ENCODE measurements around the gene HMCN1. TPM values are rescaled to one million over a fixed set of nuclear protein-coding genes. Genes with fewer than 3 reads are reported as not detected.

Gene HMCN1
- total RNA-seq, 2 experiments from 2014 or later, result 0.07 to 0.21 TPM

GRCh38 chr1:185960422-185961321 is 226.5 kb downstream of the HMCN1 start:
- Mint-ChIP-seq H3K36me3 (ENCODE audit: low read depth) (no peaks in the 10 kb centered on the region), H3K9me3 (no peaks in the 10 kb centered on the region), H3K27ac (no peak overlapping the region), H3K4me3 (no peak overlapping the region), H3K4me1 (no peaks in the 10 kb centered on the region), H3K27me3 (peaks cover 7% of the 10 kb centered on the region)
- CTCF ChIA-PET, result no interaction called here
- POLR2A ChIA-PET, result no interaction called here
- DNase-seq, result no peak

DNA sequence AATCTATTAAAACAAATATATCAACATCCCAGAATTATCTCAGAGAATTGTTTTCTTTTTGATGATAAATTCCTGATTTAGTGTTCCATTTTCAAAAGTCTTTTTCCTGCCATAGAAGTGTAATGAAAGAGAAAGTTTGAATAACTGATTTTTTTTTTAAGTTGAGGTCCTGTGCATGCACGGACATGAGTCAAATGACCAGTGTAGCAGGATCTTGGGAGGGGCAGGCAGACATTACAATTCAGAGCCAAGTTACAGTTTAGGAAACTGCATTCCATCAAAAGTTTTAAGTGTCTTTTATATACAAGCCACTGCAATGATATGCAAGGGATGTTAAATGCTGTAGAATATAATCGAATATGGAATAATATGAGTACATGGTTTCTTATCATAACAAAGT is 227.5 kb downstream of the HMCN1 start:
- no peak overlapping the region for H3K4me3 Mint-ChIP-seq
- no peak overlapping the region for H3K27ac Mint-ChIP-seq
- no peak for DNase-seq
- H3K27me3 Mint-ChIP-seq, result peaks cover 7% of the 10 kb centered on the region
- ChIA-PET CTCF (no interaction called here), POLR2A (no interaction called here)
- no peaks in the 10 kb centered on the region for H3K36me3 Mint-ChIP-seq (ENCODE audit: low read depth)
- H3K4me1 Mint-ChIP-seq, result no peaks in the 10 kb centered on the region
- no peaks in the 10 kb centered on the region for H3K9me3 Mint-ChIP-seq

DNA sequence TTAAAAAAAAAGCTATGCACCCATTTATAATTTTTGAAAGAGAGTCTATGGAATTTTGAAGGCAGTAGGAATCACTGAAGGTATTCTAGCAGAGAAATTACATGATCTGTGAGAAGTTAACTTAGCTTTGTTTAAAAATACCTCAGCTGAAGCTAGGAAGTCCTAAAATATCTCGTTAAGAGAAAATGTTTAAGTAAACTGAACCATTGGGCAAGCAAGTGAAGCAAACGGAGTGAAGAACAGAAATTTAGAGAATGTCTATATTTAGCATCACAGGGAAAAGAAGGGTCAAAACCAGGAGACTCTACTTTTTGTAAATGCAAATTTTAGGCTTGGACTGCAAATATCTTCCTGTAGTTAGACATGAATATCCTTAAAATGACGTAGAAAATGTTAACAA is 230.8 kb downstream of the HMCN1 start:
- H3K27me3 Mint-ChIP-seq, result peaks cover 14% of the 10 kb centered on the region
- H3K9me3 Mint-ChIP-seq, result no peaks in the 10 kb centered on the region
- ChIA-PET POLR2A (no interaction called here), CTCF (no interaction called here)
- DNase-seq, result no peak
- no peak overlapping the region for H3K4me3 Mint-ChIP-seq
- H3K4me1 Mint-ChIP-seq, result no peaks in the 10 kb centered on the region
- no peak overlapping the region for H3K27ac Mint-ChIP-seq
- no peaks in the 10 kb centered on the region for H3K36me3 Mint-ChIP-seq (ENCODE audit: low read depth)

- H3K9me3 Mint-ChIP-seq, result no peaks in the 10 kb centered on the region
- H3K36me3 Mint-ChIP-seq (ENCODE audit: low read depth), result no peaks in the 10 kb centered on the region
- no peak overlapping the region for H3K27ac Mint-ChIP-seq
- H3K27me3 Mint-ChIP-seq, result peaks cover 13% of the 10 kb centered on the region
- ChIA-PET CTCF (no interaction called here), POLR2A (no interaction called here)
- DNase-seq, result no peak
- H3K4me3 Mint-ChIP-seq, result no peak overlapping the region
- no peaks in the 10 kb centered on the region for H3K4me1 Mint-ChIP-seq
These were observed 231.7 kb downstream of the HMCN1 start for GRCh38 chr1:185965870-185966269.

DNA sequence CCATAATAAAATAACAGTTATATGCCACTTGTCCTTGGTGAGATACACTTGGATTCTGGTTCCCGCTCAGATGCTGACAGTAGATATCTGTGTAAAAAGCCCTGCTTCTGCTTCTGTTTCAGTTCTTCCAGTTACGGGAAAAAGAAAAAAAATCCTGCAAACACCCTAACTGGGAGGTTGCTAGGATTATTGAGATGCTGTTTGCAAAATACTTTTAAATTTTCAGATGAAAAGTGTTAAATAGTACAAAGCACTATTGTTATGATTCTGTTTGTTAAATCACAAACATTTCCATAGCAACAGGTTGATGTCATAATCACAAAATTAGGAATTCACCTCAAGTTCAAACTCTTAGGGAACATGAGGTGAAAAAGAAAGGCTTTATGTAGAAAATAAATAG is 232.3 kb downstream of the HMCN1 start:
- Mint-ChIP-seq H3K4me3 (no peak overlapping the region), H3K27me3 (peaks cover 12% of the 10 kb centered on the region), H3K36me3 (ENCODE audit: low read depth) (no peaks in the 10 kb centered on the region), H3K9me3 (no peaks in the 10 kb centered on the region), H3K27ac (no peak overlapping the region), H3K4me1 (no peaks in the 10 kb centered on the region)
- DNase-seq, result no peak
- CTCF ChIA-PET, result no interaction called here
- POLR2A ChIA-PET, result no interaction called here

DNA sequence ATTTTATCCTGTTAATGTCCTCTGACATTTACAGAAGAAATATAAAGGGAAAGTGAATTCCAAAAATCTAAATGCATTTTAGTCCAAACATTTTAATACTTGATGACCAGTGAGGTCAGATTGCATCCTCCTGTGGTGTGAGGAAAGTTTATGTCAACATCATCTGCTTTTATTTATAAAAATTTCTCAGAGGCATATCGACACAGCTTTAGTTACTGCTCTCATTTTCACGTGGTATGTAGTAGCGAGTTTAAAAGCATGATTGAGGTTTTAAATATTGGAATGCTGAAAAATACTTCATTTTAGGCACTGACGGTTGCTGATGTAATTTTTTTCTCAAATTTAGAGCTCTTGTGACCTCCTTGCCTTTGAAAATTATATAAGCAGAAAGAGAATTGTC is 234.8 kb downstream of the HMCN1 start:
- Mint-ChIP-seq H3K4me3 (no peak overlapping the region), H3K27me3 (peaks cover 12% of the 10 kb centered on the region), H3K27ac (no peak overlapping the region), H3K36me3 (ENCODE audit: low read depth) (no peaks in the 10 kb centered on the region), H3K9me3 (no peaks in the 10 kb centered on the region), H3K4me1 (no peaks in the 10 kb centered on the region)
- no peak for DNase-seq
- ChIA-PET CTCF (no interaction called here), POLR2A (no interaction called here)

DNA sequence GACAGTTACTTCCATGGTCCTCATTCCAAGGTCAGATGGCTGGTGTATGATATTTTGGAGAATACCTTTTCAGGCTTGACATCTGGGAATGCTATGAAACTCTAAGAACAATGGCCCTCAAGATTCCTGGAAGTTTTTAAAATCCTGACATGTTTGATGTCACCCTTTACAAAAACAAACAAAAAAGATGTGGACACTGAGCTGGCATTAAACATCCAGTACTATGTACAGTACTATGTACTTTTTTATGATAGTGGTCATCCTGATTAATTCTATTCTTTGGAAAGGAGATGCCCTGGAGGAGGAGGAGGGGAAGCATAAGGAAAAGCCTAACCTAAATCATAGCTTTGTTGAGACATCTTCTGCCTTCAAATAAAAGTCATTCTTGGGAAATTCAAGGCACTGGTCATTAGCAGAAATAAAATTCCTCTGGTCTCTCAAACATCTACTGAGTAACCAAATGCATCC is 235.4 kb downstream of the HMCN1 start:
- no peaks in the 10 kb centered on the region for H3K36me3 Mint-ChIP-seq (ENCODE audit: low read depth)
- peaks cover 9% of the 10 kb centered on the region for H3K27me3 Mint-ChIP-seq
- H3K4me3 Mint-ChIP-seq, result no peak overlapping the region
- H3K4me1 Mint-ChIP-seq, result no peaks in the 10 kb centered on the region
- no peak for DNase-seq
- no peaks in the 10 kb centered on the region for H3K9me3 Mint-ChIP-seq
- POLR2A ChIA-PET, result no interaction called here
- CTCF ChIA-PET, result no interaction called here
- H3K27ac Mint-ChIP-seq, result no peak overlapping the region

GRCh38 chr1:185971688-185972087 is 237.5 kb downstream of the HMCN1 start:
- no peaks in the 10 kb centered on the region for H3K36me3 Mint-ChIP-seq (ENCODE audit: low read depth)
- ChIA-PET POLR2A (no interaction called here), CTCF (no interaction called here)
- H3K9me3 Mint-ChIP-seq, result no peaks in the 10 kb centered on the region
- no peak for DNase-seq
- H3K27ac Mint-ChIP-seq, result no peak overlapping the region
- no peak overlapping the region for H3K4me3 Mint-ChIP-seq
- peaks cover 10% of the 10 kb centered on the region for H3K27me3 Mint-ChIP-seq
- H3K4me1 Mint-ChIP-seq, result no peaks in the 10 kb centered on the region

GRCh38 chr1:185972096-185972850 is 238.1 kb downstream of the HMCN1 start:
- H3K4me3 Mint-ChIP-seq, result no peak overlapping the region
- no peak overlapping the region for H3K27ac Mint-ChIP-seq
- H3K36me3 Mint-ChIP-seq (ENCODE audit: low read depth), result no peaks in the 10 kb centered on the region
- no peaks in the 10 kb centered on the region for H3K9me3 Mint-ChIP-seq
- H3K4me1 Mint-ChIP-seq, result no peaks in the 10 kb centered on the region
- DNase-seq, result no peak
- POLR2A ChIA-PET, result no interaction called here
- CTCF ChIA-PET, result no interaction called here
- peaks cover 7% of the 10 kb centered on the region for H3K27me3 Mint-ChIP-seq

DNA sequence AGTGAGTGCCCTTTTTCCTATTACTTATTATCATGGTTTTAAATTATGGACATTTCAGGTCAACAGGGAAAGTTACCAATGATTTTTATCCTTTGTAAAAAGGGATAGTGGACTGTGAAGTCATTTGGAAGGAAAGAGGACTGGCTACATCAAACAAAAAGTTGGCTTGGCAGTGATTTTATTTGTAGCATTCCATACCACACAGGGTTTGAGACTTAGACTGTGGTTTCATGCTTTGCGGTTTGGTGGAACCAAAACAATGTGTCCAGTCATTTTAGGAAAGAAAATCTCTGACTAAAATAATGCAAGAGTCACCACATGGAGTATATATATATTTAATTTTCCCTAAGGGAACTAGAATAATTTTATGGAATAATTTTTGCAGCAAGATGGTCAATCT is 239.5 kb downstream of the HMCN1 start:
- no peaks in the 10 kb centered on the region for H3K4me1 Mint-ChIP-seq
- POLR2A ChIA-PET, result no interaction called here

GRCh38 chr1:185974367-185975170 is 240.4 kb downstream of the HMCN1 start:
- CTCF ChIA-PET, result interaction anchor here (0.6 kb wide), 1 partner anchor 430 kb away, joined by 3 read pairs; no protein-coding TSS in a partner anchor
- Mint-ChIP-seq H3K36me3 (ENCODE audit: low read depth) (no peaks in the 10 kb centered on the region), H3K27ac (no peak overlapping the region), H3K4me3 (no peak overlapping the region), H3K4me1 (no peaks in the 10 kb centered on the region), H3K27me3 (peaks cover 2% of the 10 kb centered on the region), H3K9me3 (no peaks in the 10 kb centered on the region)
- POLR2A ChIA-PET, result no interaction called here
- no peak for DNase-seq

More for the DNA sequence above, 239.5 kb downstream of the HMCN1 start:
- Mint-ChIP-seq H3K4me3 (no peak overlapping the region), H3K9me3 (no peaks in the 10 kb centered on the region), H3K36me3 (ENCODE audit: low read depth) (no peaks in the 10 kb centered on the region), H3K27ac (no peak overlapping the region), H3K27me3 (peaks cover 4% of the 10 kb centered on the region)
- DNase-seq, result no peak
- CTCF ChIA-PET, result no interaction called here

- no peak for DNase-seq
- Mint-ChIP-seq H3K4me1 (no peaks in the 10 kb centered on the region), H3K27me3 (no peaks in the 10 kb centered on the region), H3K27ac (no peak overlapping the region), H3K4me3 (no peak overlapping the region), H3K9me3 (no peaks in the 10 kb centered on the region), H3K36me3 (ENCODE audit: low read depth) (no peaks in the 10 kb centered on the region)
- POLR2A ChIA-PET, result no interaction called here
- CTCF ChIA-PET, result no interaction called here
These were observed 246.7 kb downstream of the HMCN1 start for GRCh38 chr1:185980891-185981290.

Measured in activated CD4-positive, alpha-beta T cell treated with anti-CD3 and anti-CD28 coated beads, Interleukin-2, amount 10 ng/mL, durations not matched to agents 7 days and 5 days (primary cell).